Fibroblast of lung (primary cell): ENCODE measurements around the gene PCBP3.

Experiments used
- CTCF ChIP-seq, 2 donors: IDR thresholded peaks in 1 of 2; conservative IDR thresholded peaks in 1 of 2; 1 replicate in 1 of 2; 2 replicates in 1 of 2; pipeline ENCODE4 v1.5.1; 2011 to 2012; ENCODE audit warnings: low read length in 2 of 2, control low read depth in 1 of 2, inconsistent platforms in 1 of 2, low read depth in 1 of 2, mild to moderate bottlenecking in 1 of 2
- EZH2 ChIP-seq: IDR thresholded peaks from 2 replicates; pipeline ENCODE4 v1.5.1; 2012; ENCODE audit warnings: low read length, control low read depth, mild to moderate bottlenecking; ENCODE audit errors: missing control alignments

GRCh38 chr21:45948576-45949141 is 305.1 kb downstream of the PCBP3 start:
- TF ChIP-seq CTCF (conservative IDR thresholded peaks at IDR 0.05 in 1 of 2, IDR thresholded peaks at IDR 0.05 in 1 of 2; ENCODE audit: low read depth in 1 of 2, low read length in 2 of 2): no peak
- no peak for TF ChIP-seq EZH2
